Thyroid gland (tissue), 4 donors: ENCODE data around the gene CACTIN.

Experiments used
- POLR2A ChIP-seq, 2 donors: fragments of 450-650 bp; IDR thresholded peaks; one replicate each; pipeline ENCODE4 v1.6.1; 2017; ENCODE audit warnings: antibody characterized with exemption in 2 of 2, mild to moderate bottlenecking in 2 of 2, moderate library complexity in 1 of 2
- TF ChIP-seq, protein P1 (sequence below), 6 experiments: fragments of 200-600 bp in 3 of 6; fragments of 450-650 bp in 3 of 6; sonication (generic) in 3 of 6; IDR thresholded peaks; one replicate each; pipeline ENCODE4 v1.5.1; 2016 to 2019; ENCODE audit warnings: antibody characterized with exemption in 6 of 6, mild to moderate bottlenecking in 2 of 6, inconsistent platforms in 1 of 6, moderate library complexity in 1 of 6

GRCh38 chr19:3589439-3589838, 37.2 kb downstream of the CACTIN start:
- TF ChIP-seq, protein P1, sequence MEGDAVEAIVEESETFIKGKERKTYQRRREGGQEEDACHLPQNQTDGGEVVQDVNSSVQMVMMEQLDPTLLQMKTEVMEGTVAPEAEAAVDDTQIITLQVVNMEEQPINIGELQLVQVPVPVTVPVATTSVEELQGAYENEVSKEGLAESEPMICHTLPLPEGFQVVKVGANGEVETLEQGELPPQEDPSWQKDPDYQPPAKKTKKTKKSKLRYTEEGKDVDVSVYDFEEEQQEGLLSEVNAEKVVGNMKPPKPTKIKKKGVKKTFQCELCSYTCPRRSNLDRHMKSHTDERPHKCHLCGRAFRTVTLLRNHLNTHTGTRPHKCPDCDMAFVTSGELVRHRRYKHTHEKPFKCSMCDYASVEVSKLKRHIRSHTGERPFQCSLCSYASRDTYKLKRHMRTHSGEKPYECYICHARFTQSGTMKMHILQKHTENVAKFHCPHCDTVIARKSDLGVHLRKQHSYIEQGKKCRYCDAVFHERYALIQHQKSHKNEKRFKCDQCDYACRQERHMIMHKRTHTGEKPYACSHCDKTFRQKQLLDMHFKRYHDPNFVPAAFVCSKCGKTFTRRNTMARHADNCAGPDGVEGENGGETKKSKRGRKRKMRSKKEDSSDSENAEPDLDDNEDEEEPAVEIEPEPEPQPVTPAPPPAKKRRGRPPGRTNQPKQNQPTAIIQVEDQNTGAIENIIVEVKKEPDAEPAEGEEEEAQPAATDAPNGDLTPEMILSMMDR (IDR thresholded peaks at IDR 0.05): no peak
- no peak for TF ChIP-seq POLR2A (IDR thresholded peaks at IDR 0.05)
